H1 (cell line): ENCODE data around the gene FOXJ2.

ENCODE experiments used
- EGR1 ChIP-seq: IDR thresholded peaks from 2 replicates; pipeline ENCODE4 v1.6.1; 2011; ENCODE audit warnings: low read depth, low read length, borderline replicate concordance
- FOSL1 ChIP-seq: IDR thresholded peaks from 2 replicates; pipeline ENCODE4 v1.6.1; 2011; ENCODE audit warnings: mild to moderate bottlenecking, low read depth, low read length, moderate library complexity; ENCODE audit not compliant: insufficient read depth
- JUND ChIP-seq: IDR thresholded peaks from 2 replicates; pipeline ENCODE4 v1.6.1; 2011; ENCODE audit warnings: mild to moderate bottlenecking, improper control_type of control experiment, low read length
- KDM1A ChIP-seq: fragments of 200-600, 300-600 bp; sonication (generic); IDR thresholded peaks from 2 replicates; pipeline ENCODE4 v1.7.1; 2016; ENCODE audit warnings: mild to moderate bottlenecking, low read length, borderline replicate concordance
- POLR2A ChIP-seq, 2 experiments: IDR thresholded peaks; 1 replicate in 1 of 2; 2 replicates in 1 of 2; pipeline ENCODE4 v1.6.1; 2011; ENCODE audit warnings: low read depth in 2 of 2, low read length in 2 of 2, mild to moderate bottlenecking in 2 of 2; ENCODE audit errors: control extremely low read depth in 1 of 2
- POLR2AphosphoS5 ChIP-seq: IDR thresholded peaks from 2 replicates; pipeline ENCODE4 v1.6.1; 2011; ENCODE audit warnings: low read depth, low read length
- SAP30 ChIP-seq: fragments of 300-600 bp; sonication (generic); IDR thresholded peaks from 2 replicates; pipeline ENCODE4 v1.7.1; 2012; ENCODE audit warnings: low read length, moderate library complexity, mild to moderate bottlenecking, inconsistent platforms; ENCODE audit not compliant: insufficient read depth, insufficient replicate concordance
- SP4 ChIP-seq: IDR thresholded peaks from 2 replicates; pipeline ENCODE4 v1.6.1; 2012; ENCODE audit warnings: low read length, inconsistent platforms
- TAF1 ChIP-seq: IDR thresholded peaks from 2 replicates; pipeline ENCODE4 v1.6.1; 2011; ENCODE audit warnings: mild to moderate bottlenecking, low read depth, low read length

- no peak for TF ChIP-seq SP4
- TF ChIP-seq POLR2AphosphoS5, result no peak
- TF ChIP-seq FOSL1, result no peak
- no peak for TF ChIP-seq POLR2A (IDR thresholded peaks at IDR 0.05; ENCODE audit: control extremely low read depth in 1 of 2, low read depth in 2 of 2, low read length in 2 of 2)
- TF ChIP-seq JUND, result no peak
- TF ChIP-seq SAP30, result no peak
- no peak for TF ChIP-seq EGR1
- no peak for TF ChIP-seq TAF1
- TF ChIP-seq KDM1A, result no peak
Measured at GRCh38 chr12:8078398-8078797, 45.9 kb downstream of the FOXJ2 start.
